ENCODE results near the gene PFKFB4. TPM values are rescaled to one million over a fixed set of nuclear protein-coding genes. Genes with fewer than 3 reads are reported as not detected.
"Not testable (repeated sequence)": the region's sequence is repeated elsewhere in the genome, so short reads cannot be mapped to it uniquely, and the experiment has no call there.

Gene PFKFB4
- total and polyA plus RNA-seq, 7 donors, result 0.25 to 4.1 (median 1.1) TPM

DNA sequence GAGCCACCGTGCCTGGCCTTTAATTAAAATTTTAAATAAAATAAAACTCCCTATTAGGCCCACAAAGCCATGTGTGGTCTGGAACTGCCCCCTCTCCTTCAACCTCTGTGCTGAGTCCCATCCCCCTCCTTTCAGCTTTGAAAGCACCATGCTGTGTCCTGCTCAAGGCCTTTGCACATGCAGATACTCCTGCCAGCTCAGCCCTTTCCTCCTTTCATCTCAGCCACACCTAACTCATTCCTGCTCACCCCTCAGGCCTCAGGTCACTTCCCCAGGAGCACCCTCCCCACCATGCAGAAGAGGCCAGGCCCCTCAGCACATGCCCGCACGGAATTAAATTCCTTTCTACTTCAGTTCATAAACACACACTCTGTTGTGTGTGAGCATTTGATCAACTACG is 82.0 kb downstream of the PFKFB4 start:
- Histone ChIP-seq H3K4me1 (peaks cover 13% of the 10 kb centered on the region), H3K9me3 (no peaks in the 10 kb centered on the region), H3K27ac (no peak overlapping the region), H3K36me3 (ENCODE audit: insufficient read depth in 1 of 2, low read depth in 1 of 2) (peaks cover 0 to under 1% of the 10 kb centered on the region in 2 donors), H3K4me3 (no peak overlapping the region), H3K27me3 (ENCODE audit: insufficient read depth in 3 of 3, low read length in 2 of 3) (no peaks in the 10 kb centered on the region)
- WGBS, 3 donors, result 80 to 85% (median 81%) methylated on average over 4 of the region's 4 CpGs
- intact Hi-C loops (cut with DNase I), result no loop called here
- no peak for TF ChIP-seq CTCF (IDR thresholded peaks at IDR 0.05)
- ATAC-seq (no peak), DNase-seq (no peak)

GRCh38 chr3:48474031-48474430 is 82.6 kb downstream of the PFKFB4 start:
- ATAC-seq; H3K9me3 ChIP-seq; intact Hi-C loops (cut with DNase I); H3K36me3 ChIP-seq (ENCODE audit: insufficient read depth in 1 of 2, low read depth in 1 of 2); H3K27me3 ChIP-seq (ENCODE audit: insufficient read depth in 3 of 3, low read length in 2 of 3); DNase-seq; H3K4me3 ChIP-seq: not testable (repeated sequence)
- peak overlapping the region; percentile 86 for H3K27ac ChIP-seq
- H3K4me1 ChIP-seq, result peaks cover 18% of the 10 kb centered on the region
- 91 to 95% (median 94%) methylated on average over 4 of the region's 4 CpGs for WGBS, 3 donors

GRCh38 chr3:48473617-48473952 is 83.0 kb downstream of the PFKFB4 start:
- 70 to 78% (median 75%) methylated on average over 5 of the region's 5 CpGs for WGBS, 3 donors
- peaks cover 0 to 8% of the 10 kb centered on the region in 2 donors for H3K36me3 ChIP-seq (ENCODE audit: insufficient read depth in 1 of 2, low read depth in 1 of 2)
- intact Hi-C loops (cut with DNase I), result no loop called here
- no peak for TF ChIP-seq CTCF (IDR thresholded peaks at IDR 0.05)
- ATAC-seq (no peak), DNase-seq (no peak)
- H3K9me3 ChIP-seq, result no peaks in the 10 kb centered on the region
- peak overlapping the region; percentile 79 for H3K4me3 ChIP-seq
- peaks cover 19% of the 10 kb centered on the region for H3K4me1 ChIP-seq
- H3K27me3 ChIP-seq (ENCODE audit: insufficient read depth in 3 of 3, low read length in 2 of 3), result no peaks in the 10 kb centered on the region
- H3K27ac ChIP-seq, result peak overlapping the region; percentile 86

DNA sequence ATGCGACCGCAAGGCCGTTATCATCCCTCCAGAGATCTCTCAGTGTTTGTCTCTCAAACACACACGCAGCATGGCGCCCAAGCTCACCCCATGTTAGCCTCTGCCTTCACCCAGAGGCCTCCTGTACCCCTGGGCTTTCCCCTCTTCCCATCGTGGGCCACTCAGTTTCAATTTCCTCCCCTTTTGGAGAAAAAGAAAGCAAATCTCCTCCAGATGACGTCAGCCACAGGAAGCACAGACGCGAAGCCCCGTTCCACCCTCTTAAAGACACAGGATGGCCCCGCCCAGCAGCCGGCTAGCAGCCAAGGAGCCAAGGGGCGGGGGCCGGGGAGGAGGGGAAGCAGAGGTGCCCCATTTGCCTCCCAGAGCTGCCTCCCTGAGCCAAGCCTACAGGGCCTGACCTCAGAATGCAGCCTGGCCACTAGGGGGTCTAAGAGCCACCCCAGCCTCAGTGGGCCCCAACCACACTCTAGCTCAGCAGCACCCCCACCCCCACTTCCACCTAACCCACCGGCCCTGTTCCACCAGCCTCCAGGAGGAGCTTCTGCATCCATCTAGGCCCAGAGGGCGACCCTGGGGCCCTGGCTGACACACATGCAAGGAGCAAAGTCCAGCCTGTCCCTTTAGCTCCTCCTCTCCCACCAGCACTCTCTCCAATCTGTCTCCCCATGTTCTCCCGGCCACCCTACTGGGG is 83.5 kb downstream of the PFKFB4 start:
- H3K4me1 ChIP-seq, result peaks cover 20% of the 10 kb centered on the region
- DNase-seq (peak; percentile 92 to 93), ATAC-seq (peak; percentile 81 to 92 (median 88))
- TF ChIP-seq CTCF (IDR thresholded peaks at IDR 0.05), result peak; percentile 36
- no peaks in the 10 kb centered on the region for H3K27me3 ChIP-seq (ENCODE audit: insufficient read depth in 3 of 3, low read length in 2 of 3)
- intact Hi-C loops (cut with DNase I), result no loop called here
- WGBS, 3 donors, result 9% methylated on average over 15 to 17 of the region's 17 CpGs
- no peaks in the 10 kb centered on the region for H3K9me3 ChIP-seq
- peak overlapping the region; percentile 86 for H3K27ac ChIP-seq
- peak overlapping the region; percentile 79 for H3K4me3 ChIP-seq
- peaks cover 0 to 13% of the 10 kb centered on the region in 2 donors for H3K36me3 ChIP-seq (ENCODE audit: insufficient read depth in 1 of 2, low read depth in 1 of 2)

DNA sequence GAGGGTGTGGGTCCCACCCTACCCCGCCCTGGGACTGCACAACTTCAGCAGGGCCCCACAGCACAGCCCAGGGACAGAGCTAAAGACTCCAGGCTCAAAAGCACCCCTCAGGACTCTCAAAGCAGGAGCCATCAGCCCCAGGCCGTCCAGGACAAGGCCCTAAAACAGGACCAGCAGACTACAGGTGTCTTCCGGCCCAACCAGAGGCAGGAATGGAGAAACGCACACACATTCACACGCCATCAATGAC is 84.0 kb downstream of the PFKFB4 start:
- ATAC-seq, result peak in 3 of 4 donors; percentile 30 to 50 (median 31)
- Histone ChIP-seq H3K36me3 (ENCODE audit: insufficient read depth in 1 of 2, low read depth in 1 of 2) (peaks cover 0 to 15% of the 10 kb centered on the region in 2 donors), H3K4me1 (peaks cover 25% of the 10 kb centered on the region), H3K27me3 (ENCODE audit: insufficient read depth in 3 of 3, low read length in 2 of 3) (no peaks in the 10 kb centered on the region), H3K9me3 (no peaks in the 10 kb centered on the region), H3K4me3 (peak overlapping the region; percentile 79), H3K27ac (peak overlapping the region; percentile 86)
- intact Hi-C loops (cut with DNase I), result no loop called here
- WGBS, 3 donors, result 10 to 26% (median 14%) methylated on average over 5 of the region's 5 CpGs
- no peak for DNase-seq
- TF ChIP-seq CTCF (IDR thresholded peaks at IDR 0.05), result no peak

Measured in psoas muscle (tissue), 8 donors.